CD4-positive, alpha-beta T cell treated with Interleukin-15 for 4 hours (primary cell): Measurements from ENCODE around the gene SYF2.
A peak's percentile ranks its signal among the peaks of the same experiment; 100 is the strongest.
"Not testable (repeated sequence)": the region's sequence is repeated elsewhere in the genome, so short reads cannot be mapped to it uniquely, and the experiment has no call there.

Source experiments
- DNase-seq: peaks from one replicate; pipeline ENCODE4 v3.0.0-alpha.2; 2020; ENCODE audit warnings: low spot score

SYF2 gene

DNA sequence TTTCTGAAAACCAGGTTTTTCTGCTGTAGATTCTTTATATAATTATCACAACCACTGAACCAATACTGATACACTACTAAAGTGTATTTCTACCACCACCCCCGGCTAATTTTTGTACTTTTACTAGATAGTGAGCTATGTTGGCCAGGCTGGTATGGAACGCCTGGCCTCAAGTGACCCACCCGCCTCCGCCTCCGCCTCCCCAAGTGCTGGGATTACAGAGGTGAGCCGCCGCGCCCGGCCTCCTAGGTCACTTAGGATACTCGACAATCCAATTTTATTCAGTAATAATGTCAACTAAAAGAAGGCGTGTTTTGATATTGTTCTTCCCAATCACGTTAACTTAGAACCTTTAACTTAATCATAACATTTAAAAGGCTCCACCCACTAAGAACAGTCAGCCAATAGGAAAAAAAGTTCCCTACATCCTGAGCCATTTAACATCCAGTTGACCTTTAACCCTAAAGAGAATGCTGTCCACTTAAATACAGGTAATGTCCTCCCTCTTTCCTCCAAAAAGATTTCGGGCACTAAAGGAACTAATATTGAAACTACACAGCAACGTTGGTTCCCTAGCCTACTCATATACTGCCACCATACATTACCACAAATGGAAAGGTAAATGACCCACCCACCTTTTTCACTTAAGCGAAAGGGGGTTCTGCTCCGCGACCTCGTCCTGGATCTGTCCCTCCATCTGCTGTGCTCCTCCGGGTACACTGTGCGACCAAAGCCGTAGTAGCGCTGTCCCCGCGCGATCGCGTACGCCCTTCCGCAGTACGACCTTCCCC is 13.7 kb upstream of the SYF2 start:
- no peak for DNase-seq

DNA sequence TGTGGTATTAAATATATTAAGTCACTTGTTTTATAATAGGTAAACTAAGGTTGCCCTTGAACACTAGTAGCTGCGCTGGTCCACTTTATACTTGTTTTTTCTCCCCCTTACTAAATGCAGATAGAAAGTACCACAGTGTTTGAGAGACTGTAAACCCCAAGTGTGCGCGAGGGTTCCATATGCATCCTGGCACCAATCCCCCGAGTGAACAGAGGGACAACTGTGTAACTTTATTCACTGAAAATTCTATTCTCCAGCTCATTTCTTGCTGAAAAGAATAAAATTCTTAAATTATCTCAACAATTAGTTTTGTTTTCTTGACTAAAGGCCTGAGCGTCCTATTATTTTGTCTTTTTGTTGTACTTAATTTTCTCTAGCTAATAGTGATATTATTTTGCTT is 13.1 kb upstream of the SYF2 start:
- no peak for DNase-seq

DNA sequence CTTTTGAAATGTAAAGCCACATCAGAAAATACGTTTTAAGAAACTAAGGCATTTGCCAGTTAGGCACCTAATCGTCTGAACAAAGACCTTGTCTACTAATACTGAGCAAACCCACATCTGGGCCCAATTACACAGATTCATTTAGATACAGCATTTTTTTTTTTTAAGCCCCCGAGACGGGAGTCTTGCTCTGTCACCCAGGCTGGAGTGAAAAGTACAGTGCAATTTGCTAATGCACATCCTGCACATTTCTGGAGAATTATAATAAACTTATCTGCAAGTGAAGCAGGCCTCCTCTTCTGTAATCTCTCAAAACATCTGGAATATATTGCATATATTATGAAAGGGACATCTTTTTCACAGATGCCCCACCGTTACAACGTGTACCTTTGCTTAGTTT is 11.6 kb upstream of the SYF2 start:
- DNase-seq: no peak

DNA sequence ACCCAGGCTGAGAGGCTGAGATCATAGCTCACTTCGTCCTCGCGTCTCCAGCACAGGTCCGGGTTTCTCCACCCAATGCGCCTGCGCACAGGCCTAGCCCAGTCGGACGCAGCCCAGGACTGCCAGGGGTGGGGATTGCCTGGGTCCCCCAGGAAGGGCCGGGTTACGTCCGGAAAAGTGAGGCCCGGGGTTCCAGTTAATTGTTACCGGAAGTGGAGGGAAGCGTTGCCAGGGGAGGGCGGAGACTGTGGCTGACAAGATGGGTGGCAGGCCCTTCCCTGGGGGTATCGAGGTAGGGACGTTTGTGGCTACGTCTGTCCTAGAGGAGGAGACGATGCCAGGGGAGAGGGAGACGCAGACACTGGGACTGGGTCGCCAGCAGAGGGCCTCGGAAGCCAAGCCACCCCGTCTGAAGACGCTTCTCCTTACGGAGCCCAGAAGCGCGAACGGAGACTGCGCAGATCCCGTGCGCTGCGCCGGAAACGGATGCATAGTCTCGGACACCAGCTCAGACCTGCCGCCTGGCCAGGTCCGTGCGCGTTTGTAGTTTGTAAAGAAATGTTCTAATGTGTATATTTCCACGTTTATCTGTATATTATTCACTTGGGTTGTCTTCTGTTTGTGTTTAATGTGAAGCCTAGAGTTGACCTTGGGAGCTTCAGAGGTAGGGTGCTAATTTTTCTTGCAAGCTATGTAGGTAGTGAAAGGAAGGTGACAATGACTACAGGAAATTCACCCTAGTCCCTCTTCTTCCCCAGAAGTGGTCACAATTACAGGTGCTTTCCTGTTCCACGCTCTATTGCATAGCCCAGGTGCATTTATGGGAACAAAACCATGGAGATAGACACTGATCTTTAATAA is 7.6 kb upstream of the SYF2 start:
- peak; percentile 92 for DNase-seq

DNA sequence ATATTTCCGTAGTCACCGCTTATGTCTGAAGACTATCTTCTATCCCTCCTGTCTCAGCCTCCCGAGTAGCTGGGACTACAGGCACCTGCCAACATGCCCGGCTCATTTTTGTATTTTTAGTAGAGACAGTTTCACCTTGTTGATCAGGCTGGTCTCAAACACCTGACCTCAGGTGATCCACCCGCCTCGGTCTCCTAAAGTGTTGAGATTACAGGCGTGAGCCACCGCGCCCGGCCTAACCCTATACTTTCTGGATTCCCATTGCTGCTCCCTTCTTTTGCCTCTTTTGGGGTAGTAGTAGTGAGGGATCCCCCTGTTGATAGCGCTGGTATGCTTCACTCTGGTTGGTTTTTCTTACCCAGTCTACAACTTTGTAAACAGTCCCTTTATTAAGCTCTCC is 5.7 kb upstream of the SYF2 start:
- DNase-seq: no peak

DNA sequence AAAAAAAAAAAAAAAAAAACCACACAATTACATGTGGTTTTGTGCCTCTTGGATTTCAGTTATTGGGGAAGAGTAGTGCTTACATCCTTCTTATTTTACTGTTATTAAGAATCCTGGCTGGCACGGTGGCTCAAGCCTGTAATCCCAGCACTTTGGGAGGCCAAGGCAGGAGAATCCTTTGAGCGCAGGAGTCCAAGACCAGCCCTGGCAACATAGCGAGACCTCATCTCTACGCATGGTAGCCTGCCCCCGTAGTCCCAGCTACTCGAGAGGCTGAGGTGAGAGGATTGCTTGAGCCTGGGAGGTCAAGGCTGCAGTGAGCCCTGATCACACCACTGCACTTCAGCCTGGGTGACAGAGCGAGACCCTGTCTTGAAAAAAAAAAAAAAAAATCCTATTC is 4.0 kb upstream of the SYF2 start:
- not testable (repeated sequence) for DNase-seq

DNA sequence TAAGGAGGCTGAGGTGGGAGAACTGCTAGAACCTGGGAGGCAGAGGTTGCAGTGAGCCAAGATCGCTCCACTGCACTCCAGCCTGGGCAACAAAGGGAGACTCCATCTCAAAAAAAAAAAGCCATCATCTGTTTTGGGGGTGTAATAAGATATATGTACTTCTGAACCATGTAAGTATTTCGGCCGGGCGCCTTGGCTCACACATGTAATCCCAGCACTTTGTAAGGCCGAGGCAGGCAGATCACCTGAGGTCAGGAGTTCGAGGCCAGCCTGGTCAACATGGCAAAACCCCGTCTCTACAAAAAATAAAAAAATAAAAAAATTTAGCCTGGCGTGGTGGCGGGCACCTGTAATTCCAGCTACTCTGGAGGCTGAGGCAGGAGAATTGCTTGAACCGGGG is 3.1 kb upstream of the SYF2 start:
- not testable (repeated sequence) for DNase-seq

DNA sequence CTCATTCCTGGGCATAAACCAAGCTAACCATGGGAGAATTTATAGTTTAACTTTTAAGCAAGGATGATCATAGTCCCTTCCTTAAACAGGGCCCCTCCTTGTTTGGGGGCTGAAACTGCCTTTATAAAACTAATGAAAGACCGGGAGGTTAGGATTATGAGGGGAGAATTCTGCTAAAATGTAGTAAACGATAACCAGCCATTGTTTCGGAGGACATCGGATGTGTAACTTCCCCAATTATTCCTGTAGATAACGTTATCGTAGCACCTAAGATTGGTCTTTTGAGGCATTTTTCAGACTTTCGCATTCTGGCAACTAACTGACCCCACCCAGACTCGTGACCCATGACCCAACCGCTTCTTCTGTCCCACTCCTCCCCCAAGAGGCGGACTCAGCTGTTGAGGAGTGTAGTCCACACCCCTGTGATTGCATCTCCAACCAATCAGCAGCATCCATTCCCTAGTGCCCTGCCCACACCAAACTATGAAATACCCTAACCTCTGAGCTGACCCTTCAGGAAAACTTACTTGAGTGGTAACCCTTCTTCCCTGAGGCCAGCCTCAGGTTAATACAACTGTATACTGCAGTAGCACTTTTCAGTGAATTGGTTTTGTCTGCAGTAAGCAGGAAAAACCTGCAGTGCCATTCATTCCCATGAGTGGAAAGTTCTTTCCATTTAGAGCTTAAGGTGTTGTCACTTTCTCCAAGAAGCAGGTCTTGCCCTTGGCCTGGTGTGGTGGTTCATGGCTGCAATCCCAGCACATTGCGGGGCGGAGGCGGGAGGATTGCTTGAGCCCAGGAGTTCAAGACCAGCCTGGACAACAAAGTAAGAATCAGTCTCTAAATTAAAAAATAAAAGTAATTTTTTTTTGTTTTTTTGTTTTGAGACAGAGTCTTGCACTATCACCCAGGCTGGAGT is 823 bp upstream of the SYF2 start:
- DNase-seq: peak; percentile 72

DNA sequence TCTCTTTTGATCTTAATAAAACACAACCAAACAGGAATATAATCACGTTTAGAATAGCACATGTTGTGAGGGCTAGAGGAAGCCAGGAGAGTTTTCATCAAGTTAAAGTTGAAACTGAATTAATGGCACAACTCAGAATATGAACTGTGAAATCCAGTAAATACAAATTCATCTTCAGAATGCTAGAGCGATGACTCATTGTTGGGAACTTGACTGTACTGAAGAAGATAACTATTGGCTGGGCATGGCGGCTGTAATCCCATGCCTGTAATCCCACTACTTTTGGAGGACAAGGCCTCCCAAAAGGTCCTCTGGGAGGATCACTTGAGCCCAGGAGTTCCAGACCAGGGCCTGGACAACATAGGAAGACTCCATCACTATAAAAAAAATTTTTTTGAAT is 8.8 kb downstream of the SYF2 start:
- no peak for DNase-seq

DNA sequence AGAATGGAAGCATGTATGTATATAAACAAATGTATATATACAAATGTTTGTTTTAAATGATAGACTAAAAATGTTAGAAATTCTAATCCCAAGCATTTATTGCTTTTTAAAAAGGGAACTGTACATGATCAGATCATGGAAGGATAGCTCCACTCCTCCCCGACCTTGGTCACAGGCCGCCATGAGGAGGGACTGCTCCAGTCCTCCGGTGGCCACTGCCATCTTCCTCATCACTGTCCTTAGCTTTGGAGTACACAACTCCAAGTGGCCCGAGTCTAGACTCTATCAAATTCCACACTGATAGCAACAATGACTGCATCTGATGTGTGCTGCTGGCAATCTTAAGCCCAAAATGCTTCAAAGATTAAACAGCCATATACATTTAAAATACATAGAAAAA is 9.7 kb downstream of the SYF2 start:
- no peak for DNase-seq

DNA sequence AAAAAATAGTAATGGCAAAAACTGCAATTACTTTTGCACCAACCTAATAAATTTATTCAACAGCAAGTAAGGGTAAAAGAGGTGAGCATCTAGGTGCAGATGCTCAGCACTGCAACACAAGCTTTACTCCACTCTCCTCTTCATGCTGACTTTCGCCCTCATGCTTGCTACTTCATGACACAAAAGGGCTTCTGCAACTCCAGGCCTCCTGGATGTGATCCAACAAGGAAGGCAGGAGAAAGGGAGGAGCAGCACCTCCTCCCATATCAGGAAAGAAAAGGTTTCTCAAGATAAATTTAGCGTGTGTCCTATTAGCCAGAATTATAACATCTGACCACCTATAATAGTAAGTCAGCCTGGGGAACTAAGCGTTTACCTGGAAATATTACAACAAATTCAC is 11.6 kb downstream of the SYF2 start:
- DNase-seq: no peak

DNA sequence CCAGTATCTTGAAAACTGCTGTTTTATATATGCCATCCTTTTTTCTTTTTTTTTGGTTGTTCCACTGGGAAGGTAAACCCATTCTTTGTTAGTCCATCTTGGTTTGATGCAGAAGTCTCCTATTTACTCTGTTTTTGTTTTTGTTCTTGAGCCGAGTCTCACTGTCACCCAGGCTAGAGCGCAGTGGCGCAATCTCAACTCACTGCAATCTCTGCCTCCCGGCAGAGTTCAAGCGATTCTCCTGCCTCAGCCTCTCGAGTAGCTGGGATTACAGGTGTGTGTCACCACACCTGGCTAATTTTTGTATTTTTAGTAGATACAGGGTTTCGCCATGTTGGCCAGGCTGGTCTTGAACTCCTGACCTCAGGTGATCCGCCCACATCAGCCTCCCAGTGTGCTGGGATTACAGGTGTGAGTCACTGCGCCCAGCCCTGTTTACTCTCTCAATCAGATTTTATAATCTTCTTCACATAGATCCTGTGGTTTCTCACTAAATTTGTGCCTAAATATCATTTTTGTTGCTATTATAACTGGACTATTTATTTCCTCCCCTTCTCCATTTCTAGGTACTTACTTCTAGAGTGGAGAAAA is 12.5 kb downstream of the SYF2 start:
- no peak for DNase-seq

DNA sequence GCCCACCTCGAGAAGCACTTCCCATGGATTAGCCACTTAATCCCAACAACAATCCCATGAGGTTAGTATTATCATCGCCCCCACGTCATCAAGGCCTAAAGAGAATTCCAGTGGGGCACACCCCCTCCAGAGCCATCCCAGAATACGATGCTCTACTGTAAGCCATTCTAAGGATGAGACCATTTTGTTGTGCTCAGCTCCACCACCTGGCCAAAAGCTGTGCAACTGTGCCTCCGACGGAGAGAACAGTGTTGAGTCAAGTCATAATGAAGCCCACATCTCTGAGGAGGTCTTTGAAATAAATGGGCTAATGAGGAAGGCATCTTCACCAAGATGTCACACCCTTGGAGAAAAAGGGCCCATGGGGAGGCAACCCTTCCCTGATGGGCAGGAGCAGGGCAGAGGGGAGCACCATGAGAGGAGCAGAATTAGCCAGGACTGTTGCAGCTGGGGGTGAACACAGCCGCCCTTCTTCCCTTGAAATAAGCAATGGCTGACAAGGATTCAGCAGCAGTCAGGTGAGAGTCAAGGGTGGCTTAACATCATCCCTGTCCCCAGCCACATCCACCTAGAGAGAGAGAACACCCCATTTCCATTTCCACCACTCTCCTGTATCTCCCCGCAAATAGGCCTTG is 14.6 kb downstream of the SYF2 start:
- DNase-seq: no peak

DNA sequence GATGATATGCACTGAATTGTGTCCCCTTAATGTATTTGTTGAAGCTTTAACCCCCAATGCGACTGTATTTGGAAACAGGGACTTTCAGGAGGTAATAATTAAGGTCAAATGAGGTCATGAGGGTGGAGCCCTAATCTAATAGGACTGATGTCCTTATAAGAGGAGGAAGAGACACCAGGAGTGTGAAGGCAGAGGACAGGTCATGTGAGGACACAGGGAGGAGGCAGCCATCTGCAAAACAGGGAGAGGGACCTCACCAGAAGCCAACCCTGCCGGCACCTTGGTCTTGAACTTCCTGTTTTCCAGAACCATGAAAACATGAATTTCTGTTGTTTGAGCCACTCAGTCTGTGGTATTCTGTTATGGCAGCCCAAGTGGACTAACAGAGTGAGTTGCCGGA is 15.3 kb downstream of the SYF2 start:
- DNase-seq: no peak

DNA sequence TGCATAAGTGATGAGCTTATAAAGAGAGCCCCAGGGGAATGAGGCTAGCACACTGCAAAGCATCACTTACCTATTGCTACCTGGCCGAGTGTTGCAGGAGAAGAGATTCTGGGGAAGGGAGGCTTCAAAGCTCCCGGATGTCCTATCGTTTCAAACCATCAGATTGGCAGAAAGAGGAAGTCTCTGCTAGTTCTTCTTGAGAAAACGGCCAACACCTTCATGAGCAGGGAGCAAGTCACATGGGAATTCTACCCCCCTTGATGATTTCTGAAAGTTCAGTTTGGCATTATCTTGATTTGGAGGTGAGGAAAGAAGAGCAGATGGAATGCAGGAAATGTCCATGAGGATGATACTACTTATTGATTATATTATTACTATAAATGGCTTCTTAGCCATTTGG is 16.2 kb downstream of the SYF2 start:
- no peak for DNase-seq

DNA sequence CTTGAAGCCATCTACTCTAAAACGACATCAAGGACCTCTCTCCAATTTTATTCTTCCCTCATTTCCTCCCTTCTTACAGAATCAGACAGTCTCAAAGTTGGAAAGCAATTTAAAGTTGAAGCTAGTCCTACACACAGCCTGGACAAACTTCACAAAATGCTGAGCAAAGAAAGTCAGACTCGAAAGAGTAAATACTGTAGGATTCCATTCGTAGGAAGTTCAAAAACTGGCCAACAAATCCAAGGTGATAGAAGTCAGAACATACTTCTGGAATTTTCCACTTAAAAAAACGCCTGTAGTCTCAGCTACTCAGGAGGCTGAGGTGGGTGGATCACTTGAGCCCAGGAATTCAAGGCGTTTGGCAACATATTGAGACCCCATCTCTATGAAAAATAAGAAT is 19.6 kb downstream of the SYF2 start:
- no peak for DNase-seq

DNA sequence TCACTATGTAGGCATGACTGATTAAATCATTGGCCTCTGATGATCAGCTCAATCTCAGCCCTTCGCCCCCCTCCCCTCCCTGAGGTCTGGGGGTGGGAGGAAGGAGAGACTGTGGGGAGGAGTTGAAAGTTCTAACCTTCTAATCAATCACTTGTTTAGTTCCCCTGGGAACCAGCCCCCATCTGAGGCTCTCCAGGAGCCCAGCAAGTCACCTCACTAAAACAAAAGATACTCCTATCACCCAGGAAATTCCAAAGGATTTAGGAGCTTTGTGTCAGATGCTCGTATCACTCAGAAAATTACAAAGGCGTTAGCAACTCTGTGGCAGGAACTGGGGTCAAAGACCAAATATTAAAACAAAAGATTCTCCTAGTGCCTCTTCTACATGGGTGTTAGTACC is 21.6 kb downstream of the SYF2 start:
- DNase-seq: no peak

DNA sequence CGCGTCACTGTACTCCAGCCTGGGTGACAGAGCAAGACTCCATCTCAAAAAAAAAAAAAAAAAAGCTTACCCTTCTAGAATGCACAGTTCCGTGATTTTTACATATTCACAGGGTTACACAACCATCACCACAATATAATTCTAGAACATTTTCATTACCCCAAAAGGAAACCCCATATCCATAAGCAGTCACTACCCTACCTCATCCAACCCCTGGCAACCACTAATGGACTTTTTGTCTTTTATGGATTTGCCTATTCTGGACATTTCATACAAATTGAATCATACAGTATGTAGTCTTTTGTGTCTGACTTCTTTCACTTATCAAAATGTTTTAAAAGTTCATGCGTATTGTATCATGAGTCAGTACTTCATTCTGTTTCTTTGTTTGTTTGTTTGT is 22.8 kb downstream of the SYF2 start:
- no peak for DNase-seq

DNA sequence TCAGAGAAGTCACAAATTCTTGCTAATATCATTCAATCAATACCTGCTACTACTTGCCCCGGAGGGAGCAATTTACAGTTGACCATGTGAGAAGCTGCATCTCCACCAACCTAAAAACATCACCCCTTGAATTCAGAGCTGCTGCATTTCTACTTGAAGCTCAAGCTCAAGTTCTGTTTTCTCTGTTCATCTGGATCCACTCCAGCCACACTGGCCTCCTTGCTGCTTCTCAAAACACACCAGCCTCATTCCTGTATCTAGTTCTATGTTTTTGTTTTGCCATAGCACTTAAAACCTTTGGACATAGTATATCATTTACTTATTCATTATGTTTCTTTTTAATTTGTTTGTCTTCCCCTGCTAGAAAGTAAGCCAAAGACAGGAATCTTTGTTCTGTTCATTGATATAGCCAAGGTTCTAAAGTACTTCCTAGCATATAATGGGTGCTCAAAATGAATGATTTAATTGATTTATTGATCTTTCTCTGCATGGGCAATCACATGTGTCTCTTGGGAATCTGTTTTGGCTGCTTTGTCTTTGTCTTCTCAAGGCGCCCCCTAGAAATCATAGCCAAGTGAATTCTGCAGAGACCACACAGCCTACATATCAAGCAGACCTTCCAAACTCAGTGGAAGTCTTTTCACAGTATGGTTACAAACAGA is 23.6 kb downstream of the SYF2 start:
- DNase-seq: no peak

DNA sequence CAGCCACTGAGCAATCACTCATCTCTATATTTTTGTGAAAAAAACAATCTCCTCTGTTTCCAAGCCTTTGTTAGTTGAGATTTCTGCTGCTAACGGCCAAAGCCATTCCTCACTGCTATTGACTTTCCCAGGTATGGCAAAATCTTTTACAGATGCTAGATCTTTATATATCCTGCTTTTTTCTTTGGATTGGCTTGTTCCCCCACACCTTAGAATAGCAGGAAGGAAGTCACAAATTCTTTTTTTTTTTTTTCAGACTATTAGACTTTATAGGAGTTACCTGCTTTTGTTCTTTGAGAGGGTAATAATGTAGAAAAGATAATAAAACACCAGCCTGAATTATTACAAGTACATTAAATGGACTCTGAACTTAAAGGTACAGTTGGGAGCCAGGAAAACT is 24.2 kb downstream of the SYF2 start:
- DNase-seq: no peak

DNA sequence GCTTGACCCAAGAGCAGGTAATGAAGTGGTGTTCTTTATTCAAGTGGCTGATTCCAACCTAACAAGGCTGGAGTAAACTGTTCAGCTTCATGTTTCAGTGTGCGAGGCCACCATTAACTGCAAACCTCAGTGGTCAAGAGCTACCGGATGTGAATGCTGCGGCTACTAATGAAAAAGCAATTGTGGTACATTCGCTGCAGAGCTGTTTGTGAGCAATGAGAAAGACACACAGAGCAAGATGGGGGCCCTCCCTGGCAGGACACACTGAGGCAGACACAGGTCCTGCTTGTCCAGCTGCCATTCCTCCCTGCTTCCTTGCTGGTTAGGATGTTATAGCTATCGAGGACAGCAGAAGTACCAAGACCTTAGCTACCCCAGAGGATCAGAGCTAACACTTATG is 26.1 kb downstream of the SYF2 start:
- no peak for DNase-seq
